Fibroblast of the conjunctiva (primary cell): ENCODE data around the gene TM4SF4.
"Not testable (repeated sequence)": the region's sequence is repeated elsewhere in the genome, so short reads cannot be mapped to it uniquely, and the experiment has no call there.

Source experiments
- DNase-seq: peaks from one replicate; pipeline ENCODE4 v3.0.0-alpha.2; 2010; ENCODE audit warnings: low read depth

The TM4SF4 gene, protein sequence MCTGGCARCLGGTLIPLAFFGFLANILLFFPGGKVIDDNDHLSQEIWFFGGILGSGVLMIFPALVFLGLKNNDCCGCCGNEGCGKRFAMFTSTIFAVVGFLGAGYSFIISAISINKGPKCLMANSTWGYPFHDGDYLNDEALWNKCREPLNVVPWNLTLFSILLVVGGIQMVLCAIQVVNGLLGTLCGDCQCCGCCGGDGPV

DNA sequence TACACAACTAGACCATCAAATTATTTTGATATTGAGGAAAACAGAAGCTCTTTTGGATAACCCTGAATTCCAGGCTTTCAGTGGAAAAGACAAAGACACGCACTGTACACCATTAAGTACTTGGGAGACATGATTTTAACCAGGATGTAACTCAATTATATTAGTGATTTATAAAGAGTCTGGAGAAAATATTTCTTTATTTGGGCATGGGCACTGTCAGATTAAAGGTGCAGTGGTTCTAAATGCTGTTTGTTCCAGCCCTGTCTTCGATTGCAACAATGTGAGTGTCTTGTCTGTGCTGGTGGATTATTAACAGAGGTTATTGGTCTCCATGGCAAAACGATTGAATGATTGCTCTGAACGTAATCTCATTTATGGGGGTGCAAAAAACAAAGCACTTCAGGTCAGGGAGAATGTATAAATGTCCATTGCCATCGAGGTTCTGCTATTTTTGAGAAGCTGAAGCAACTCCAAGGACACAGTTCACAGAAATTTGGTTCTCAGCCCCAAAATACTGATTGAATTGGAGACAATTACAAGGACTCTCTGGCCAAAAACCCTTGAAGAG, at the start of gene TM4SF4:
TSS of gene TM4SF4 (plus strand) at position 448 of the 568 bp plus-strand sequence. CDS start 181 bp downstream, outside the sequence.
- DNase-seq = no peak

DNA sequence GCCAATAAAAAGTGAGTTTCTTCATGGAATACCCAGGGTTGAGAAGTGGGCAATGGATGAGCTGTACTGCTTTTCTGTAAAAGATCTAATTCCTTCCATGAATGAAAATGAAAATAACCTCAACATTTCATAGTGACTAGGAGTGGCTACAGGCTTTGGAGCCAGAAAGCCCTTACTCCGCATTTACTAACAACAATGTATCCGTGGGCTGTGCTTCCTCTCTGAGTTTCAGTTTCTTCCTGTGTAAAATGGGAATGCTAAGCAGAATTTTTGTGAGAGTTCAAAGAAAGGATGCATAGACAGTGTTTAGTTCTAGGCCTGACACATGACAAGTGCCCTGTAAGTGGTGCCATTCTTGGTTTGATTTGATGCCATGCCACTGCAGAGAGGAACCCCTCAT, 49.6 kb upstream of the TM4SF4 start:
- no peak for DNase-seq

DNA sequence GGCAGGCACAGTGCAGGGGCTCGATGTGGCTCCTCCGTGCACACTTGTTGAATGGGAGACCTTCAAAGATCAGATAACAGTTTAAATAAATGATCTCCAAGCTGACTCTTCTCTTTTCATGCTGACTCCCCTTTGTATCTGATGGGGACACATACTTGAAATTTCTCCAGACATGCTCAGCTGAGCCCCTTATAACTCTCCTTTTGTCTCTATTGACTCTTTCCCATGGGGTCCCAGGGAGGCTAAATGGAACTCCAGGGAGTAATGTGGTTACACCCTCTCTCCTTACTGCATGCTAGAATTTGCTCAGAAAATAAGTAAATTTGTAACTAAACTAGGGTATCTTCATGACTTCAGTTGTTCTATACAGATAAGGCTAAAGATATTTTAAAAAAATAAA, 48.2 kb upstream of the TM4SF4 start:
- DNase-seq = no peak

DNA sequence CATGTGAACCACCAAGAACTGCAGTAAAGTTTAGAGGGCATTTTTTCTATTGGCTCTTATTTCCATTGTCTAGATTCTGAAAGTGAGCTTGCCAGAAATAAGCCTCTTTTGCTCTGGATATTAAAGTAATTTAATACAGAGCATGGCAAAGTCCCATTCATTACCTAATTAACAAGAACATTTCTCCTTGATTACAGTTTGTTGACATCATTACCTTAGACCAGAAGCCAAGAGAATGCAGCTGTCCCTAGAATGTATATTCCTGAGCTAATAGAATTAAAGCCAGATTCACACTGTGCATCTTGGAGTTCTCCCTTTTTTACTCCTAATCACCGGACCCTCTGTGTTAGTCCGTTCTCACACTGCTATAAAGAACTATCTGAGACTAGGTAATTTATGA, 46.4 kb upstream of the TM4SF4 start:
- DNase-seq = no peak

DNA sequence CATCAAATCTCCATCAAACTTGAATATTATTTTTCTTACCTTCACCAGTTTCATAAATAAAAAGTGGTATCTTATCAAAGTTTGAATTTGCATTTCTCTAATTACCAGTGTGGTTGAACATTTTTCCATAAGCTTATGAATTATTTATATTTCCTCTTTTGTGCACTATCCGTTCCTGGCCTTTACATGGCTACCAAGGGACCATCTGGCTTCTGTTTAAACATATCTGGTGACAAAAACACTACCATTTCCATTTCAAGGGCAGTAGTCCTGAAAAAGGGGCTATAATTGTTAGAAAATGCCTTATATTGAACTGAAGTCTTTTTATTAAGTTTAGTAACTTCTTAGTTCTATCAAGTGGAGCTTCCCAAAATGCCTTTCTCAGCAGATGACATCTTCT, 44.3 kb upstream of the TM4SF4 start:
- DNase-seq = no peak

DNA sequence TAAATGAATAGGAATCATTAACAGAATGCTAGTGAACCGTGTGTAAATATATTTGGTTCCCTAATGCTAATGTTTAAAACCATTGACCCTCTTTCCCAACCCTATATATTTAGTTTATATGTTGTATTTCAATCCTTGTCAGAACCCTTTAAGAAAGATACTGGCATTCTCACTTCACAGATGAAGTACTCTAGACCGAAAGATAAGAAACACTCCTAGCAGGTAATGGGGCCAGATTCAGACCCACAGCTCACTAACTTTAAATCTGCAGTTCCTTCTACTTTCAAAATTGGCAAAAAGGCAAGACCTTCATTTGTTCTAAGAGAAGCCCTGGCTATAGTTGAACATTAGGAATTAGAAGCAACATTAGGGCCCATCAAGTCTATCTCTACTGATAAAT, 42.3 kb upstream of the TM4SF4 start:
- no peak for DNase-seq

DNA sequence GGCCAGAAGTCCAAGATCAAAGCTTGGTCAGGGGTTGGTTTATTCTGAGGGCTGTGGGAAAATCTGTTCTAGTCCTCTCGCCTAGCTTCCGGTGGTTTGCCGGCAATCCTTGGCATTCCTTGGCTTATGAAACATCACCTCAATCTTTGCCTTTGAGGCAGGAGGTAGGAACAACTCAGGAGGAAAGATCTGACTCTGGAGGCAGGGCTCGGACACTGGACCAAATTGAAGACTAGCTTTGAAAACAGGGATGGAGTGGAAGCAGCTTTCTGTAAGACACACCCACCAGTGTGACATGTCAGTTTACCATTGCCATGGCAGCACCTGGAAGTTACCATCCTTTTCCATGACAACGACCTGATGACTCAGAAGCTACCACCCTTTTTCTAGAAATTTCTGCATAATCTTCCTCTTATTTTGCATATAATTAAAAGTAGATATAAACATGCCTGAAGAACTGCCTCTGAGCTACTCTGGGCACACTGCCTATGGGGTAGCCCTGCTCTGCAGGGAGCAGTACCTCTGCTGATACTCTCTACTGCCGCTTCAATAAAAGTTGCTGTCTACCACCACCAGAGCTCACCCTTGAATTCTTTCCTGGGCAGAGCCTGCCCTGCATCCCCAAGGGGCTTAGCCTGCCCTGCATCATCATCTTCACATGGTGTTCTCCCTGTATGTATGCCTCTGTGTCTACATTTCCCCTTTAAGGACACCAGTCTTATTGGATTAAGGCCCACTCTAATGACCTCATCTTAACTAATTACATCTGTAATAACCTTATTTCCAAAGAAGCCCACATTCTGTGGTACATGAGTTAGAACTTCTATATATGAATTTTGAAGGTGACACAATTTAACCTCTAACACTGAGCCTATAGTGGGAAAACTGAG, 38.3 kb upstream of the TM4SF4 start:
- no peak for DNase-seq

DNA sequence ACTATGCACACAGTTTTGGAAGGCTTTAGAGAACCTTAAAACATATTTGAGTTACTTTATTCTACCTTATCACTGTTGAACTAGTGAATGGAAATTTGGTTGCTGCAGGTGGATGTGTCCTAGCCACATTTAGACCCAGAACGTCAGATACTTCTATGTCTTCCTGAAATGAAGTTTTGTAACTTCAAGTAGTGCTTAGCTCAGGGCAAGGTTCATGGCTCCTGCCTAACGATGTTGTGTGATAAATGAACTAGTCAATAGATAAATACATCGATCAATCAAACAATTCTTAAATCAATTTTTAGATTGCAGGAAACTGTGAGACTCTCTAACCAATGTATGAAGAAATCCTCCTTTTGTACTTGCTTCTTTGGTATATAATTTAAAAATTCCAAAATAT, 37.2 kb upstream of the TM4SF4 start:
- DNase-seq = no peak

DNA sequence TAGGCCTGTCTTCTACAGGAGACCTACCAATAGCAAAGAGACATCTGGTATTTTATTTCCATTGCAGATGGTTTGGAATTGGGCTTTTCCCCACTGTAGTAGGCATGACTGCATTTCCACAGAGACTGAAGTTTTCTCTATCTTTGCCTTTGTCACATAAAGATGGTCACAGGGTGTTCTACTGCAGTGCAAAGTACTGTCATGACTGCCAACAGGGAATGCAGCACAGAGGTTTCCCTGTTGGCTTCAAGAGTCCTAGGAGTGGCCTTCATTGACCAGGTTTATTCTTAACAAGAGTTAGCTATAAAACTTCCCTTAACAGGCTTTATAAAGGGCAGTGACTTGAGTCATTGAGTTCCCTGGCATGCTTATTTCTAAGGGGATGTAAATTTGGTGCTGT, 36.8 kb upstream of the TM4SF4 start:
- DNase-seq = no peak

DNA sequence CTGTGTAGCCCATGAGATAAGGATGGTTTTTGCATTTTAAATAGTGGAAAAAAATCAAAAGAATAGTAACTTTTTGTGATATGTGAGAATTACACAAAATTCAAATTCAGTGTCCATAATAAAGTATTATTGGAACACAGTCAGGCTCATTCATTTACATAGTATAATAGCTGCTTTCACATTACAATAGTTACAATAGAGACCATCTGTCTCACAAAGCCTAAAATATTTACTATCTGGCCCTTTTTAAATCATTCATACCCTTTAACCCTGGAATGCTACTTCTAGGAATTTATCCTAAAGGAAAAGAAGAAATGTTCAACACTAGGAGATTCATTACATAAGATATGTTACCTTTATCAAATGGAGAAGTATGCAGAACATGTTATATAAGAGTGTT, 35.5 kb upstream of the TM4SF4 start:
- no peak for DNase-seq

DNA sequence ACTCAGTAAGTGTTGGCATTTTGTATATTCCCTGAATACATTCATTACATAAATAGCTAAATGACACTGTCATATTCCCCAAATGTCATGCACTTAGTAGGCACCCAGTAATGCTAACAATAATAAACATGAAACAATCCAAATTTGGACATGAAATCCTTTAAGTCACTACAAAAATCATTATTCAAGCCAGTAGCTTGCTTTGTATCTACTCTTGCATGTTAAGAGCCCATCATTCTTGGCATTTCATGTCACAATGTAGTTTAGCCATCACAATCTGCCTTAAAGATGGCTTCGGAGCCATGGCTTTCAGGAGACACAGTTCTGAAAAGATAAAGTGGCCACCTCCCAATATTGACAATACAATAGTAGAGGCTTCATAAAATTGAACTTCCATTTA, 32.9 kb upstream of the TM4SF4 start:
- no peak for DNase-seq

DNA sequence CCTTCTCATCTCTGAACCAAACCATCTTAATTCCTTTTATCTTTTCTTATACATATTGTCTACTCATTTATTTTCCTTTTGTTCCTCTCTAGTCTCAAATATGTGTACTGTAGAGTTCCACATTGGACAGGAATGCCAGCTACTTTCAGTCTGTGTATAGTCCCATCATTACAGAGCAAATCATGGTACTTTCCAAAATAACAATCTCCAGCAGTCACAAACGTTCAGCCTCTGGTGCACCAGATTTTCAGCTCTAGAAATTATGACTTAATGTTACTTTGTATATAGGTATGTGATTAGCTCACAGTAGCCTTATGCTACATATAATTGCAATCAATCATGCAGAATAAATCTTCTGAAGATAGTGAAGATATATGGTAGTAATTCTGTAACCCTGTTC, 32.5 kb upstream of the TM4SF4 start:
- DNase-seq = no peak

DNA sequence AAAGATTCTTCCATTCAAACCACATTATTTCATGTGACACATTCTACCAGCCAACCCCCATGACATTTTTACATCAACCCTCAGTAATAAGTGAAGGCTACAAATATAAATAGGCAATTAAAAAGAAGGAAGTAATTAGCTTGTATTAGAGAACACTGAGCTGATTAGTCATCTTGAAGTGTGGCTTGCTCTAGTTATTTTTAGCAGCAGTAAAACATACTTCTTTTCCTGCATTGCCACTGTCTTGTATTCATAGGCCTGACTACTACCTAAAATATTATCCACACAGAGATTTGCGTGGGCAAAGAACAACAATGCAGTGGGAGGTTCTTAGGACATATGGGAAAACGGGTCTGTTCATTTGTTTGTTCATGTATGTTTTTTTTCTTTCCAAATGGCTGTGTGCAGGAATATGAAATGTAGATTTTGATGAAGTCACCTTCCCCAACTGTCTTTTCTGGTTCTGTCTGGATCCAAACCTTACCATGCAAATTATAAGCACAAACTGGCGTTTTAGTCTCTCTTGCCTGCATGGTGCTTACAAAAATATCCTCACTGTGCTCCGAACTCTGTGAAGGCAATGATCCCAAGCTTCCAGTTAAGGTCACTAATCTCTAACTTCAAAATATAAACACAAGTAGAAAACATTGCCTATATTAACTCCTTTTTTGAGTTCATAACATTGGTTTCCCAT, 31.5 kb upstream of the TM4SF4 start:
- DNase-seq = no peak

DNA sequence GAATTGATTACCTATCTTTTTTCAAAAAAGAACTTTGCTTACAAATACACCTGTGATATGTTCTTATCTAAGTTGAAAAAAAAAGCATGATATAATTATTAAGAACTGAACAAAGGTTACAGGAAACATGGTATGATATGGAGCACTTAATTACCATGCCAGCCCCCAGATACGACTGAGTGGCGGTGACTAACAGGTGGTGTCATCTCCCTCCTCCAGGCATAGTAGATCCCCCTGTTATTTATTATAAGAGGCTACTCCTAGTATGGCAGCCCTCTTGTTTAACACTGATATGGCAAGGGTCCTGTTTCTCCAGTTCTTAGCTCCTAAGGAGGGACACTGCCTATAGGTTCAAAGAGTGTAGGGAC, 31.0 kb upstream of the TM4SF4 start:
- DNase-seq = no peak

DNA sequence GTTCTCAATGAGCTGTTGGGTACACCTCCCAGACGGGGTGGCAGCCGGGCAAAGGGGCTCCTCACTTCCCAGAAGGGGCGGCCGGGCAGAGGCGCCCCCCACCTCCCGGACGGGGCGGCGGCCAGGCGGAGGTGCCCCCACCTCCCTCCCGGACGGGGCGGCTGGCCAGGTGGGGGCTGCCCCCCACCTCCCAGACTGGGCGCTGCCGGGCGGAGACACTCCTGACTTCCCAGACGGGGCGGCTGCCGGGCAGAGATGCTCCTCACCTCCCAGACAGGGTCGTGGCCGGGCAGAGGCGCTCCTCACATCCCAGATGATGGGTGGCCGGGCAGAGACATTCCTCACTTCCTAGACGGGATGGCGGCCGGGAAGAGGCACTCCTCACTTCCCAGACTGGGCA, 29.6 kb upstream of the TM4SF4 start:
- not testable (repeated sequence) for DNase-seq

DNA sequence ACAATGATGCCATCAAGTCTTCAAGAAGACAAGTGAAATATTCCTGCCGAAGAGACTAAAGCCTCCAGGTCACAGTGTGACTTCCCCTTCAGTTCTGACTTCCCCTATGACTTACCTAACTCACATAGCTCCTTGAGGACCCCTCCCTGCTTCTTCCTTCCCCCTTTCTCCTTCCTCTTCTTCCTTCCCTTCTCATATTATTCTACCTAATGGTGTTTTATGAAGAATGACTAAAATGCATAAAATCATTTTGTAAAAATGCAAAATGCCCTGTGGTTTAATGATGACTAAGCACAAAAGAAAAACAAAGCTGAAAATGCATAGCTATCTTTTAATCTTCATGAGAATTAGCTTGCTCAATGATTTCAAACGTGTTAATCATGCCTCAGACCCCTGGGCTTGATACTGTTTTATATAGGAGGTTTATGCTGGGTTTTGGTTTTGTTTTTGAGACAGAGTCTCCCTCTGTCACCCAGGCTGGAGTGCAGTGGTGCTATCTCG, 26.1 kb upstream of the TM4SF4 start:
- DNase-seq = no peak

DNA sequence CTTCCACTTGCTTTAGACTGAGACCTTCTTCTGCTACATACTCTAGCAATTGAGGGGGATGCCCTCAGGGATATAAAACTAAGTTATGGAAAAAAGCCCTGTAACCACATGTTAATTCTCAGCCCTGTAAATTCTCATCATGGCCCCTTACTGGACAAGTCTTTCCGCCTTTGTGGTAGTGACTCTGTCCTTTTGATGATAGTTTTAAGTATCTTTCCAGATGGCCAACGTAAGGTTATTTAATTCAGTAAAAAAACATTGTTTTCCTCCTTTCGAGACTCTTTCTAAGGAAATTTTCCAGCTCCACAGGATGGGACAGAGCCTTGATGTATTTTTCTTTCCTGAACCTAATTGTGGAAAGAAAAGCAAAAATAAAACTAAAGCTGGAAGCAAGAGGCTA, 25.3 kb upstream of the TM4SF4 start:
- DNase-seq = no peak

DNA sequence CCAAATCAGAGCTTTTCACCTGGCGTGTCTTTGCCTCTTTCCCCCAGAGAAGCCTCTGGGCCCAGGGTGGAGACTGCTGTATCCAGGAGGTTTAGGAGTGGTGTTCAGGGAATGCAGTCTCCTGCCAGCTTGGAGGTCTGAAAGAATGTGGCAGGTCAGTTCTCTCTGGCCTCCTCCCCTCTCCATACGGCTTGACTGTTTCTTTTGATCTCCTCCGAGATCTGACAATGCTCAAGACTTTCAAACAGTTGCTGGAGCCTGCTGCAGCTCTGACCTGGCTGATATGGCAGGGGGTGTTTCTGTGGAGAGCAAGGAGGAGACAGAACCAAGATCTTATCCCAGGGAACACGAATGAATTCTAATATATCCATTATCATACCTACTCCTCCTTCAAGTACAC, 24.7 kb upstream of the TM4SF4 start:
- DNase-seq = no peak

DNA sequence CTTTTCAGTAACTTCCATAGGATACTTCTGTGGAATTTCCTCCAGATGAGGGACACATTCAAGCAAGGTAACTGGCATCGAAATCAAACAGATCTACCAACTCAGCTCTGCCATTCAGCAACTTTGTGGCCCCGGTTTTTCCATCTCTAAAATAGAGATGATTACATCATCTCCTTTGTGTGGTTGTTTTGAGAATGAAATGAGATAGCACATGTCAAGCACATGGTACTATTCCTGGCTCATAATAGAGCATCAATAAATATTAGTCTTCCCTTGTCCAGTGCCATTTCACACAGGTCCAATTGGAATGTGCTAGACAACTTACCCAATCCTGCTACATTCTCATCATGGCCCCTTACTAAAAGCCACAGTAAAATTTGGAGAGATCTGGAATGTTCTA, 24.2 kb upstream of the TM4SF4 start:
- no peak for DNase-seq

DNA sequence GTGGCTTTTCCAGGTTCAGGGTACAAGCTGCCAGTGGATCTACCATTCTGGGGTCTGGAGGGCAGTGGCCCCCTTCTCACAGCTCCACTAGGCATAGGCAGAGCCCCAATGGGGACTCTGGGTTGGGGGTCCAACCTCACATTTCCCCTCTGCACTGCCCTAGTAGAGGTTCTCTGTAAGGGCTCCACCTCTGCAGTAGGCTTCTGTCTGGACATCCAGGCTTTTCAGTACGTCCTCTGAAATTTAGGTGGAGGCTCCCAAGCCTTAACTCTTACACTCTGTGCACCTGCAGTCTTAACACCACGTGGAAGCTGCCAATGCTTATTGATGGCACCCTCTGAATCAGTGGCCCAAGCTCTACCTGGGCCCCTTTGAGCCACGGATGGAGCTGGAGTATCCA, 22.5 kb upstream of the TM4SF4 start:
- no peak for DNase-seq

DNA sequence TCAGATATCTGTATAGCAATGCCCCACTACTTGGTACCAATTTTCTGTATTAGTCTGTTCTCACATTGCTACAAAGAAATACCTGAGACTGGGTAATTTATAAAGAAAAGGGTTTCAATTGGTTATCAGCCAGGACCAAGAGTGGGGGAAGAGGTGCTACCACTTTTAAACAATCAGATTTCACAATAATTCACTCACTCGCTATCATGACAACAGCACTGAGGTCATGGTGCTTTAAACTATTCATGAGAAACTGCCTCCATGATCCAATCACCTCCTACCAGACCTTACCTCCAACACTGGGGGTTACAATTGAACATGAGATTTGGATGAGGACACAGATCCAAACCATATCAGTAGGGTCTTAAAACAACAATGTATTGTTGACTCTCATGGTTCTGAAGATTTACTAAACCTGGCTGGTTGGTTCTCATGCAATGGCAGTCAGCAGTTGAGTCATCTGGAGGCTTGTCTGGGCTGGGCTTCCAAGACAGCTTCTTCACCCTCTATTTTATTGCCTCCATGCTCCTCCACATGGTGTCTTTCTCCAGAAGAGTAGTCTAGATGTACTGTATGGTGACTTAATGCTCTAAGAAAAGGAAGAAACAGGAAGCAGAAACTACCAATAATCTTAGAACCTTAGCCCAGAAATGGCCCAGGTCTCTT, 21.2 kb upstream of the TM4SF4 start:
- DNase-seq = no peak

DNA sequence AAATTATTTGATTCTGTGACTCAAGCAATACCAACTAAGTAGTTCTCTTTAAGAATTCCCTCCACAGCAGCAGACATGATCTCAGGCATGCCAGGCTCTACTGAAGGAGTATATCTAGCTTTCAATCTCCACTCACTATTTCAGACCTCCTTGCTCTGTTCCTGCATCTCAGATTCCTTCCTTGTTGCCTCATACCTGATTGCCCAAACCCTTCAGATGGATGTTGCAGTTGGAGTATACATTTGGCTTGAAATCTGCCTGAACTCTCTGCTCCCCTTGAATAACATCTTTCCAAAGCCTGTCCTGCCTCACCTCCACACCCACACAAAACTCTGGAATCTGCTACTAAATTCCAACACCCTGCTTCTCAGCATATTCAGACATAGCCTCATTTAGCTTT, 19.8 kb upstream of the TM4SF4 start:
- no peak for DNase-seq
